ENCODE results near the gene PDSS2. TPM values are rescaled to one million over a fixed set of nuclear protein-coding genes. Genes with fewer than 3 reads are reported as not detected.

PDSS2 gene
- total and polyA plus RNA-seq, 9 of the 15 experiments (the other 6 are each of a cell fraction or from before 2014, with no cell fraction given): 5.8 to 21.1 (median 12.0) TPM

GRCh38 chr6:107115695-107116327 lies 343.6 kb downstream of the PDSS2 start (continued):
- TF ChIP-seq KDM5B (IDR thresholded peaks at IDR 0.05; ENCODE audit: insufficient replicate concordance, low read depth, low read length) (peak; percentile 17), MXD1 (CRISPR knock-in tag; IDR thresholded peaks at IDR 0.05; ENCODE audit: borderline replicate concordance, poor library complexity, severe bottlenecking) (no peak), STAT6 (CRISPR knock-in tag; IDR thresholded peaks at IDR 0.05) (0 out of 2 replicates have a peak, but pooled peaks have one; percentile 71), RBBP5 (IDR thresholded peaks at IDR 0.05; ENCODE audit: borderline replicate concordance, insufficient read depth, low read length, poor library complexity, severe bottlenecking) (peak; percentile 35), SAFB (IDR thresholded peaks at IDR 0.05; ENCODE audit: borderline replicate concordance, low read depth, low read length) (0 out of 2 replicates have a peak, but pooled peaks have one; percentile 74), VEZF1 (CRISPR knock-in tag; IDR thresholded peaks at IDR 0.05) (no peak), ZNF407 (IDR thresholded peaks at IDR 0.05; ENCODE audit: low read depth) (no peak), PML (IDR thresholded peaks at IDR 0.05; ENCODE audit: low read length) (0 out of 2 replicates have a peak, but pooled peaks have one; percentile 28), FUS (optimal IDR thresholded peaks at IDR 0.05; ENCODE audit: low read depth, low read length) (no peak), ZNF134 (CRISPR knock-in tag; conservative IDR thresholded peaks at IDR 0.05) (no peak), NRF1 (conservative IDR thresholded peaks at IDR 0.05 in 1 of 2, IDR thresholded peaks at IDR 0.05 in 1 of 2) (no peak), ZNF696 (CRISPR knock-in tag; conservative IDR thresholded peaks at IDR 0.05) (no peak), NFIC (IDR thresholded peaks at IDR 0.05) (0 out of 2 replicates have a peak, but pooled peaks have one; percentile 5), HNRNPLL (IDR thresholded peaks at IDR 0.05; ENCODE audit: low read depth, low read length, poor library complexity, severe bottlenecking) (peak; percentile 20)
